CMK (cell line): ENCODE data around the gene GKAP1.
"Not testable (repeated sequence)": the region's sequence is repeated elsewhere in the genome, so short reads cannot be mapped to it uniquely, and the experiment has no call there.

Source experiments
- DNase-seq: peaks from one replicate; pipeline ENCODE4 v3.0.0-alpha.2; 2010; ENCODE audit warnings: low read depth

Gene GKAP1

GRCh38 chr9:83728591-83729368, 88.8 kb downstream of the GKAP1 start:
- DNase-seq = not testable (repeated sequence)

- no peak for DNase-seq
Observed at GRCh38 chr9:83724436-83724835, 93.1 kb downstream of the GKAP1 start.

DNA sequence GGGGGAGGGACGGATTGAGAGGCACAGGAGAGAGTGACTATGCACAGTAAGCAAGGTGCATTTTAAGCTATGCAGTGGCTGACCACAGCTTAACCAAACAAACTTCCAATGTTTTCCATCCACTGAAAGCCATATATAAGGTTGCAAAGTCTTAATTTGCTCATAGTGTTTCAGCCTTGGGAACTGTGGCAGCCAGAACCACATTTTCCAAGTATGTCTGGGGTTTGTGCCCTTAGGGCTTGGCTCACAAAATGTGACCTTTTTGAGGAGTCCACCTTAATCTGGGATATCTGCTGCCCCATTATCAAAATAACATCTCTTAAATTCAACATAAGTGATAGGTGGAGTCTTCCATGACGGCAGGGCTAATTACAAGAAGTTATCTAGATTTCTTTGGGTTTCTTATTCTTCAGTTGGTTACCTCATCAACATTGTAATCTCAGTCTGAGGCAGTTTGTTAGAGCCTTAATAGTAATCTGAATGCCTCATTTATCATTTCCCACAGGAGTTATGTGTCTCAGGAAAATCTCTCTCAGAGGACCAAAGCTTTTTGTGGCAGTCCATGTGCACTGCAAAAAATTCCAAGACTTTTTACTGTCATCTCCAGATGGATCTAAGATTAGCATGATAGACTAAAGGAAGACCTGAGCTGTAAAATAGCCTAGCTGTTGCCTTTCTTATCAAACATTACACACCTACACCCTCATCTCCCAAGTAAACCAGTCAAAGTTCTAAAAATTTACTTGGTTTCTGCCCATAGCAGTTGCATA, 94.7 kb downstream of the GKAP1 start:
- DNase-seq = no peak

- no peak for DNase-seq
Observed at GRCh38 chr9:83721509-83721908, 96.1 kb downstream of the GKAP1 start.

DNA sequence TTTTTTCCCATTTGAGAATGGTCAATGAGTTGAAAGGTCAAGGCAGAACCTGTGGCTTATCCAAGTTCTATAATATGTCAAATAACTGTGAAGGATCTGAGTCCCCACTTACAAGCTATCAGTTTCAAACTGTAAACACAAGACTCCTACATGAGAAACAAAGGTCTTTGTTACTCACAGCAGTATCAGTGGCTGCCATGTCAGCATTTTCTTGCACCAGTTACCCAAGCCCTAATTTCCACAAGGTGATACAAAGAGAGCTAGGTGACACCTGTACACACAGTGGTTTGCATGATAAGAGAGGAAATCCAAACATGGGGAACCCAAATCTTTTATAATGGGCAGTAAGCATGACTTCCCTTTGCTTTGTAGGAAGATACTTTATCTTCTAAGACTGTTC, 101.8 kb downstream of the GKAP1 start:
- DNase-seq = no peak

GRCh38 chr9:83715221-83715620, 102.3 kb downstream of the GKAP1 start:
- no peak for DNase-seq

- DNase-seq = no peak
Observed at GRCh38 chr9:83714329-83714728, 103.2 kb downstream of the GKAP1 start.

- DNase-seq = peak; percentile 44
Observed at GRCh38 chr9:83708515-83709158, 108.9 kb downstream of the GKAP1 start.

DNA sequence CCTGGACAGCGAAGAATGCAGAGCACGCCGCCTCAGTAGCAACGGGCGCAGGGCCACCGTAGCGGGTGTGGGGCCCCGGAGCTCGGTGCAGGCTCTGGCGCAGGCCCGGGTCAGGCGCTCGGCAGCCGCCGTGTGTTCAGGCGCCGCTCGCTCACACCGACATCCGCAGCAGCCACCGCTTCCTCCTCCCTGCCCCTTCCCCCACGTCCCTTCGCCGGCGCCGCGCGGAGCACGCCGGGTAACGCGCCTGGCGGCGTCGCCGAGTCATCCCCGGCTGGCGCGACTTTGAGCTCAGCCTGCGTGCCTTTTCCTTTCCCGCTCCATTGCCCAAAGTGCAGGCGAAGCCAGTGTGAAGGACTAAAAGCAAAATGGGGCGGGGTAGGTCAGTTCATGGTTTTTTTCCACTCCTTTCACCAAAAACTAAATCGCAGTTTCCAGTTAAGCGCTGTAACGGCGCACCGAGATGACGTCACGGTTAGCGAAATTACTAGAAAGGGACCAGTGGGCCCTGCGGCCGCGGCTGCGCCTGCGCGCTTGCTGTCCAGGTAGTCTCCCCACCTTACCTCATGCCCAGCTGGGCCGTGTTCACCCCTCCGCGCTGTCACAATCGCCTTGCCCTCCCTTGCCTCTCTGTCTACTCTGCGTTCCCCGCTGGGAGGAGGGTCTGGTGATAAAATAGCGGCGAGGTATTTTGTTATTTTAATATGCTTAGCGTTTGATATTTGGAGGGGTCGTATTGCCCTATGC, 109.6 kb downstream of the GKAP1 start, which contains the start of gene UBQLN1:
Gene UBQLN1 (minus strand): TSS at position 191 of the 747 bp plus-strand sequence. CDS start 279 bp downstream, outside the sequence.
- peak; percentile 60 for DNase-seq

DNA sequence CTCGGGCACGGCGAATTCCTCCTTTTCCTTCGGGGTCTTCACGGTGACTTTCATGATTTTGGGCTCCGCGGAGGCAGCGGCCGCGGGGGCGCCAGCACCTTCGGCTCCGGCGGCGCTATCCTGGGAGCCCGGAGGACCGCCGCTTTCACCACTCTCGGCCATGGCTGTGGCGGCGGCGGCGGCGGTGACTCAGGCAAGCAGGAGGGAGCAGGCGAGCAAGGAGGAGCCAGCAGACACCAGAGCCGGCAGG, 110.1 kb downstream of the GKAP1 start:
- DNase-seq = no peak

- DNase-seq = peak; percentile 26
Observed at GRCh38 chr9:83706676-83707517, 110.7 kb downstream of the GKAP1 start.

- DNase-seq = not testable (repeated sequence)
Observed at GRCh38 chr9:83705219-83705651, 112.3 kb downstream of the GKAP1 start.

DNA sequence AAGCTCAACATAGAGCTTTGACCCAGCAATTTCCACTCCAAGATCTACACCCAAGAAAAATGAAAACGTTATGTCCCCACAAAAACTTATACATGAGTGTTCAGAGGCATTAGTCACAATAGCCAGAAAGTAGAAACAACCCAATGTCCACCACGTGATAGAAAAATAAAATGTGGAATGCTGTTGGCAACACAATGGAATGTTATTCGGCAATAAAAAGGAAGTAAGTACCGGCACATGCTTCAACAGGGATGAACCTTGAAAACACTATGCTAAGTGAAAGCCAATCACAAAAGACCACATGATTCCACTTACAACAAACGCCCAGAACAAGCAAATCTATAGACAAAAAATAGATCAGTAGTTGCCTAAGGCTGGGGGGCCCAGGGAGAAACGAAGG, 115.8 kb downstream of the GKAP1 start:
- no peak for DNase-seq

GRCh38 chr9:83701286-83701685, 116.3 kb downstream of the GKAP1 start:
- DNase-seq = no peak

GRCh38 chr9:83699615-83700014, 118.0 kb downstream of the GKAP1 start:
- DNase-seq = no peak

- no peak for DNase-seq
Observed at GRCh38 chr9:83698976-83699585, 118.5 kb downstream of the GKAP1 start.

DNA sequence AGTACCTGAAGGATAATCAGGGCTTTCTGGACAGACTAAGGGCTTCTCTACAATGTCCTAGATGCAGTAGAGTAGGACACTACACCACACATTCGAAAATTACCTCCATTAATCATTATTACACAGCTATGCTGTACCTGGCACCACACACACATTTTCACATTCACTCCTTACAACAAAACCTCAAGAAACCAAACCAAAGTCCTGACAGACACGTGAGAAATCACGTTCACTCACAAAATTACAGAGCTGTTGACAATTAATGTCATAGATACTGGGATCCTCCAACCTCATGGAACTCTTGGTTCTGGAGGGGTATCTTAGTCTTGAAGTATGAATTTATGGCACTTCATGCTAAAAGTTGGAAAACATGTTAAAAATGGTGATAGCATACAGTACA, 126.1 kb downstream of the GKAP1 start:
- no peak for DNase-seq
